GM18867 (cell line): ENCODE data around the gene NLRP13.

ENCODE experiments used
- ATAC-seq: cut with Tn5 transposase; IDR thresholded peaks from one replicate; pipeline ENCODE4 v1.9.1; 2021; ENCODE audit warnings: mild to moderate bottlenecking, moderate library complexity; ENCODE audit not compliant: unreplicated experiment

NLRP13 gene

DNA sequence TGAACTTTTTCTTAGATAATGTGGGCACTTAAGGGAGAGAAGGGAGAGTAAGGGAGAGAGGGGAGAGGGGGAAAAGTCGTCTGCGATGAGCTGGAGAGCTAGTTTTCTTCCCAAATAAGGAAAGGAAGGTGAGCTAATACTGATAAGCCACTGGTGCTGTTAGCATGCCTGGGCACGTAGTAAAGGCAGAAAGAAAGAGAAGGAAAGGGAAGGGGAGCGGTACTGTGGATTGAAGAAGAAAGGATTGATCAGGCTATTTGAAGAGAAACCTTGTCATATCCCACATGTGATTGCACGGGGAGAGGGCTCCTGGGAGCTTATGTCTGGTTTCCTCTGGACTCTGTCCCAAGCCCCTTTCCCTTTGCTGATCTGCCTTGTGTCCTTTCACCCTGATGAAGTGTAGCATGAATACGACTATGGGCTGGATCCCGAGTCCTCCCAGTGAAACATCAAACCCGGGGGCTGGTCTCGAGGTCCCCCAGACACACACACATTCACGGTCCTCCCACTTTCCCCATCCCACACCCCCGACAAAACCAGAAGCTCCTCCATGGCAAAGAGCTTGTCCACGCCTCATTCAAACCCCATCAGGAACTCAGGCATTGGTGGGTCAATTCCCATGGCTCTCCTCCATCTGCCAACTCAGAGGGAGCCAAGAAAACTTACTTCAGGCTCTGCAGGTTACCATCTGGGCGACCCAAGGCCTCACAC is 30.6 kb downstream of the NLRP13 start:
- ATAC-seq, result no peak

- ATAC-seq, result no peak
Observed at GRCh38 chr19:55898911-55899310, 33.2 kb downstream of the NLRP13 start.

GRCh38 chr19:55882626-55883025 is 49.5 kb downstream of the NLRP13 start:
- ATAC-seq, result no peak

DNA sequence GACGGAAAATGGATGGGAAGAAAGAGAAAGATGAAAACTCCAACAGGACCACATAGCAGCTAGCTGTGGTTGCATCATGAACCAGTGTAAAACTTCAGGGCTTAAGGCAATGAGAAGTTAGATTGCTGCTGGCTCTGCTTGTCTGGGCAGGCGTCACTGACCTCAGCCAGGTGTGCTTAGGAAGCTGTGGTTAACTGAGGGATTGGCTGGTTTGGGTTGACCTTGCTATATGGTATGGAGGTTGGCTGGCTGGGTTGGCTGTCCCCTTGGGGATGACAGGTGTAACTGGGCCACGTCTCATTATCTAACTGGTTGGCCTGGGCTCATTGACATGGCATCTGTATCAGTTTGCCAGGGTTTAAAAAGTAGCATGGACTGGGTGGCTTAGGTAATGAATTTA is 54.9 kb downstream of the NLRP13 start:
- no peak for ATAC-seq

DNA sequence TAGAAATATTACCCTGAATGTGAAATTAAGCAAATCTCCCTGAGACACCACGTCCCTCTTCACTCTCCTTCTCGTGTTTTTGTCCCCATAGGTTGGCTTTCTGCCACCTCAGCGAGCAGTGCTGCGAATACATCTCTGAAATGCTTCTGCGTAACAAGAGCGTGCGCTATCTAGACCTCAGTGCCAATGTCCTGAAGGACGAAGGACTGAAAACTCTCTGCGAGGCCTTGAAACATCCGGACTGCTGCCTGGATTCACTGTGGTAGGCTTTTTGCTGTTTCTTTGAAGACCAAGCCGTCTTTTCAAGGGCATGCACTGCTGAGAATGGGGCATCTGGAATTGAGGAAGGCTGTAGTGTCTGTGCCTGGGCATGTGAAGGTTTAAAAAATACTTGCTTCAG is 61.4 kb downstream of the NLRP13 start:
- no peak for ATAC-seq

- no peak for ATAC-seq
Observed at GRCh38 chr19:55867101-55867500, 65.0 kb downstream of the NLRP13 start.

- no peak for ATAC-seq
Observed at GRCh38 chr19:55866521-55866920, 65.6 kb downstream of the NLRP13 start.

- ATAC-seq, result no peak
Observed at GRCh38 chr19:55858969-55859368, 73.2 kb downstream of the NLRP13 start.

DNA sequence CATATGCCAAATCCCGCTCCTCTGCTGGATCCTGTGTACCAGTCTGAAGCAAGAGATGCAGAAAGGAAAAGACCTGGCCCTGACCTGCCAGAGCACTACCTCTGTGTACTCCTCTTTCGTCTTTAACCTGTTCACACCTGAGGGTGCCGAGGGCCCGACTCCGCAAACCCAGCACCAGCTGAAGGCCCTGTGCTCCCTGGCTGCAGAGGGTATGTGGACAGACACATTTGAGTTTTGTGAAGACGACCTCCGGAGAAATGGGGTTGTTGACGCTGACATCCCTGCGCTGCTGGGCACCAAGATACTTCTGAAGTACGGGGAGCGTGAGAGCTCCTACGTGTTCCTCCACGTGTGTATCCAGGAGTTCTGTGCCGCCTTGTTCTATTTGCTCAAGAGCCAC is 73.7 kb downstream of the NLRP13 start:
- no peak for ATAC-seq

DNA sequence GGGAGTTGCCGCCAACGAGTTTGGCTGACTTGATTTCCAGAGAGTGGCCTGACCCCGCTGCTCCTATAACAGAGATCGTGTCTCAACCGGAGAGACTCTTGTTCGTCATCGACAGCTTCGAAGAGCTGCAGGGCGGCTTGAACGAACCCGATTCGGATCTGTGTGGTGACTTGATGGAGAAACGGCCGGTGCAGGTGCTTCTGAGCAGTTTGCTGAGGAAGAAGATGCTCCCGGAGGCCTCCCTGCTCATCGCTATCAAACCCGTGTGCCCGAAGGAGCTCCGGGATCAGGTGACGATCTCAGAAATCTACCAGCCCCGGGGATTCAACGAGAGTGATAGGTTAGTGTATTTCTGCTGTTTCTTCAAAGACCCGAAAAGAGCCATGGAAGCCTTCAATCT is 74.2 kb downstream of the NLRP13 start:
- no peak for ATAC-seq

GRCh38 chr19:55857149-55857548 is 75.0 kb downstream of the NLRP13 start:
- no peak for ATAC-seq

- ATAC-seq, result no peak
Observed at GRCh38 chr19:55855160-55855559, 77.0 kb downstream of the NLRP13 start.
